ENCODE data around the gene ELANE. TPM values are rescaled to one million over a fixed set of nuclear protein-coding genes. Genes with fewer than 3 reads are reported as not detected.

The ELANE gene
- 1 to 10 TPM; 1.5 to 2.4 TPM for total RNA-seq
- long read RNA-seq: 0 reads

DNA sequence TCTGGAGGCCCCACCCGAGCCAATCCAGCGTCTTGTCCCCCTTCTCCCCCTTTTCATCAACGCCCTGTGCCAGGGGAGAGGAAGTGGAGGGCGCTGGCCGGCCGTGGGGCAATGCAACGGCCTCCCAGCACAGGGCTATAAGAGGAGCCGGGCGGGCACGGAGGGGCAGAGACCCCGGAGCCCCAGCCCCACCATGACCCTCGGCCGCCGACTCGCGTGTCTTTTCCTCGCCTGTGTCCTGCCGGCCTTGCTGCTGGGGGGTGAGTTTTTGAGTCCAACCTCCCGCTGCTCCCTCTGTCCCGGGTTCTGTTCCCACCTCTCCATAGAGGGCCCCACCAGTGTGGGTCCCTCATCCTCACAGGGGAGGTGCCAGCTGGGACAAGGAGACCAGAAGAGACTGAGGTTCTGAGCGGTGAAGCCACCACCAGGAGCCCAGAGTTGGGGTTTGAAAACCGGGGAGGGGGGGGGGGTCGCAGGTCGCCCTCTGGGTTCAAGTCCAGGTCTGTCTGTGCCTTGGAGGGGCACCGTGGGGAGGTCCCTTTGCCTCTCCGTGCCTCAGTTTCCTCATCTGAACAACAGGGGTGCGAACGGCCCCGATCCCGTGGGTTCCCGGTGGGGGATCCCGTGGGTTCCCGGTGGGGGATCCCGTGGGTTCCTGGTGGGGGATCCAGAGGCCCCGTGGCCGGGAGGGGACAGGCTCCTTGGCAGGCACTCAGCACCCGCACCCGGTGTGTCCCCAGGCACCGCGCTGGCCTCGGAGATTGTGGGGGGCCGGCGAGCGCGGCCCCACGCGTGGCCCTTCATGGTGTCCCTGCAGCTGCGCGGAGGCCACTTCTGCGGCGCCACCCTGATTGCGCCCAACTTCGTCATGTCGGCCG is at the start of gene ELANE:
Gene ELANE (plus strand): TSS at position 168 of the 878 bp plus-strand sequence. CDS start 26 bp downstream, at position 194.
- intact Hi-C loops (cut with DNase I): loop anchor here (10.0 kb wide), 2 partner anchors 78 to 132 kb away; partner anchors contain the start of gene WDR18 (in 1 of the 2)
- DNase-seq (no peak), ATAC-seq (no peak)

DNA sequence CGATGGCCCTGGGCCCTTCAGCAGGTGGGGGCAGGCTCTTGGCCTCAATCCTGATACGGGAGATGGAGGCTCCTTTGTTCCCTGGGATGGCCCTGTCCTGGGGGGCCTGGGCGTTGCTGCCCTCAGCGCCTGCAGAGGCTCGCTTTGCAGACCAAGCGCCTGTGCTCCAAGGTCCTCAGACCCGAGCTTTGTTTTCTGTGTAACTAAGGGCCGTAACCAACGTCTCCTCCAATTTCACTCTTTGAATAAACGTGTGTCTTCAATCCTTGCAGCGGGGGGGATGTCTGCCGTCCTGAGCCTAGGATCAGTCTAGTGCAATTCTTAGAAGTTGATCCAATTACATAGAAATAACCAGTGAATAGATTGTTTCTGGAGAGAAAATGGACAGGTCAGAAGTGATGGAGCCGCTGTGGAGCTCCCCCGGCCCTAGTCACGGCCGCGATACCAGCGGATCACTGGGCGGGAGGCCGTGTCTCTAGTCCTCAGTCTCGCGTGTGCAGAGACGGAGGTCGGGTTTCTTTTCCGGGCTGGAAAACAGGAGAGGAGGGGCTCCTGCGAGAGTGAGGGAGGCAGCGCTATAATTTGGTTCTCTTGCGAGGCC is 49.5 kb upstream of the ELANE start:
- DNase-seq: no peak
- intact Hi-C loops (cut with DNase I): no loop called here
- no peak for ATAC-seq

DNA sequence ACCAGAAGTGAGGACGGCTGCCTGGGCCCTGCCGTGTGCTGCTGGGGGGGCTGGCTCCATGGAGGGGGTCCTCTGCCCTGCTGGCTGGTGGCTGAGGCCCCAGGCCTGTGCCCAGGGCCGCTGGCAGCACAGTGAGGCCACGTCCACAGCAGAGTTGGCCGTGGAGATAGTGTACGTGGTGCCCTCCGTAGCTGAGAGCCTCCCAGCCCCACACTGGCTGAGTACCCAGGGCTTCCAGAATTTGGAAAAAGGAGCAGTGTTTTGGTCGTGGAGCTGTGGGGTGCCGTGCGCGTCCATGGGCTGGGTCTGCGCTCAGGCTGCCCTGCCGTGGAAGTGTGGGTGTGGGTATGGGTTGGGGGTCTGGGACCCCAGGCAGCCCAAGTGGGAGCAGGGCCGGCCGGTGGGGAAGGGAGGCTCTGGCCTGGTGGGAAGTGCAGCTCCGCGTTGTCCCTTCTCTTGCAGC is 49.0 kb upstream of the ELANE start:
- ATAC-seq: no peak
- DNase-seq: no peak
- intact Hi-C loops (cut with DNase I): no loop called here

DNA sequence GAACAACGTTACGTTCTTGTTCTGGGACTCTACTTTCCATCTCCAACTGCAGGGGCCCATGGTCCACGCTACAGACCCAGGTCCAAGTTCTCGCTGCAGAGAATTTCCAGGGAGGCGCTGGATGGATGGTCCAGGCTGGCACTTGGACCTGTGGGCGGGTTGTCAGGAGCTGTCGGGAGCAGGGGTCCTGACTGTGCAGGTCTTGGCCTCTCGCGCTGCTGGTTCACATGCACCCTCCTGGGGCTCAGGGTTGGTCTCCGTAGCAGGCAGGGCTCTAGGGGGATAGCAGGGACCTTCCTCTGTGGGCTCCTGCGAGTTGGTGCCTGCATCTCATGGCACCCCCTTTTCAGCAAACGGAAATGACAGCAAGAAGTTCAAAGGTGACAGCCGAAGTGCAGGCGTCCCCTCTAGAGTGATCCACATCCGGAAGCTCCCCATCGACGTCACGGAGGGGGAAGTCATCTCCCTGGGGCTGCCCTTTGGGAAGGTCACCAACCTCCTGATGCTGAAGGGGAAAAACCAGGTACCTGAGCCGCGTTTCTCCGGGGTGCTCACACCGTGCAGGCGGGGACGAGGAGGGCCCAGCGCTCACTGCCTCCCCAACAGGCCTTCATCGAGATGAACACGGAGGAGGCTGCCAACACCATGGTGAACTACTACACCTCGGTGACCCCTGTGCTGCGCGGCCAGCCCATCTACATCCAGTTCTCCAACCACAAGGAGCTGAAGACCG is 48.3 kb upstream of the ELANE start:
- intact Hi-C loops (cut with DNase I): no loop called here
- ATAC-seq: no peak
- no peak for DNase-seq

DNA sequence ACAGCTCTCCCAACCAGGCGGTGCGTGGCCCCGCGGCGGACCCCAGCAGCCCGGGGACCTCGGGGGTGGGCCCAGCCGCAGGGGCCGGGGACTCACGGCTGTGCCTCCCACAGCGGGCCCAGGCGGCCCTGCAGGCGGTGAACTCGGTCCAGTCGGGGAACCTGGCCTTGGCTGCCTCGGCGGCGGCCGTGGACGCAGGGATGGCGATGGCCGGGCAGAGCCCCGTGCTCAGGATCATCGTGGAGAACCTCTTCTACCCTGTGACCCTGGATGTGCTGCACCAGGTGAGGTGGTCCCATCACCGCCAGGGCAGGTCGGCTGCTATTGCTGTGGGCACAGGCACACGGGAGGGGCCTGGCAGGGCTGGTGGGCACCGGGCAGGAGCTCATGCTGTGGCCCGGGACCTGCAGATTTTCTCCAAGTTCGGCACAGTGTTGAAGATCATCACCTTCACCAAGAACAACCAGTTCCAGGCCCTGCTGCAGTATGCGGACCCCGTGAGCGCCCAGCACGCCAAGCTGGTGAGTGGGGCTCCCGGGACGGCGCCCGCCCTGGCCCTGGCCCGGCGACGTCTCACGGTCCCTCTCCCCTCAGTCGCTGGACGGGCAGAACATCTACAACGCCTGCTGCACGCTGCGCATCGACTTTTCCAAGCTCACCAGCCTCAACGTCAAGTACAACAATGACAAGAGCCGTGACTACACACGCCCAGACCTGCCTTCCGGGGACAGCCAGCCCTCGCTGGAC is 47.5 kb upstream of the ELANE start:
- DNase-seq (peak; percentile 22), ATAC-seq (no peak)
- intact Hi-C loops (cut with DNase I): no loop called here

DNA sequence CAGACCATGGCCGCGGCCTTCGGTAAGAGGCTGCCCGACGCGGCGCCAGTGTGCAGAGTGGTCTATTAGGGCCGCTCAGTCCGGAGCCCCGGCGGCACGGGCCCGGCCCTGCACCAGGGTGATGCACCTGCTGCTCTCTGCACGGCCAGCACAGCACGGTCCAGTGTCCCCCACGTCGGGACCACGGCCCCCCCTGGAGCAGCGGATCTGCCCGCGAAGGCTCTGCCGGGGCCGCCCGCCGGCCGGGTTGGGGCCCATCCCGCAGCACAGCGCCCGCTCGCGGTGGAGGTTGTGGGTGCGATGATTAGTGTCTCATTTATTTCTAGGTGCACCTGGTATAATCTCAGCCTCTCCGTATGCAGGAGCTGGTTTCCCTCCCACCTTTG is 46.9 kb upstream of the ELANE start:
- intact Hi-C loops (cut with DNase I): no loop called here
- DNase-seq: peak; percentile 18
- no peak for ATAC-seq

DNA sequence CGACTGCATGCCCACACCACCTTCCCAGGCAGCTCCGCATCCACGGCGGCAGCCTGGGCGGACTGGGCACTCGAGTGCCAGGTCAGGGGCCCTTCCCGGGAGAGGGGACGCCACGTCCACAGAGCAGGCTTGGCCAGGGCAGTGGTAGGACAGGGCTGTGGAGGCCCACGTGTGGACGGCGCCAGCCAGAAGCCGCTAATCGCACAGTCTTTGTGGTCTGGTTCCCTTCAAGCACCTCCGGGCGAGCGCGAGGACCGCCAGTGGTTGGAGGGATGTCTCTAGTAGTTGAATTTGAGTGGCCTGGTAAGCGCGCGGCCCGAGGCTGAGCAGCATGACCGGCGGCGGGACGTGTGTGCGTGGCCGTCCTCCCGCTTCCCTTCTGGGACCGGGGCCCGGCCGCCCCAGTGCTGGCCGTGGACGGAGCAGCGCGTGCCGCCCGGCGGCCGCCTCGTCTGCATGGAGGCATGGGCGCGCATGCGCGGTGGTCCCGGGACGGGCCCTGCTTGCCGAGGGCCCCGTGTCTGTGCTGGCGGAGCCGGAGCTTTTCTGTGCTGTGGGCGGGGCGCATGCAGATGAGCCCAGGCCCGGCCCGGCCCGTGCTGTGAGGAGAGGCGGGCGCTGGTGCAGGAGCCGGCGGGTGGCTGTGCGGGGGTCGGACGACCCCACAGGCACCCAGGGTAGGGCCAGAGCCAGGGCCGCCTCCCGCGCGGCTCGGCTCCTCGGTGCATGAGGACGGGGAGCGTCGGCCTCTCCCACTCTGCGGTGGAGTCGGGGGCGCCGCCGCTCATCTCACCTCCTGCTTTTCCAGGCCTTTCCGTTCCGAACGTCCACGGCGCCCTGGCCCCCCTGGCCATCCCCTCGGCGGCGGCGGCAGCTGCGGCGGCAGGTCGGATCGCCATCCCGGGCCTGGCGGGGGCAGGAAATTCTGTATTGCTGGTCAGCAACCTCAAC is 46.2 kb upstream of the ELANE start:
- ATAC-seq (no peak), DNase-seq (peak; percentile 23)
- intact Hi-C loops (cut with DNase I): no loop called here

DNA sequence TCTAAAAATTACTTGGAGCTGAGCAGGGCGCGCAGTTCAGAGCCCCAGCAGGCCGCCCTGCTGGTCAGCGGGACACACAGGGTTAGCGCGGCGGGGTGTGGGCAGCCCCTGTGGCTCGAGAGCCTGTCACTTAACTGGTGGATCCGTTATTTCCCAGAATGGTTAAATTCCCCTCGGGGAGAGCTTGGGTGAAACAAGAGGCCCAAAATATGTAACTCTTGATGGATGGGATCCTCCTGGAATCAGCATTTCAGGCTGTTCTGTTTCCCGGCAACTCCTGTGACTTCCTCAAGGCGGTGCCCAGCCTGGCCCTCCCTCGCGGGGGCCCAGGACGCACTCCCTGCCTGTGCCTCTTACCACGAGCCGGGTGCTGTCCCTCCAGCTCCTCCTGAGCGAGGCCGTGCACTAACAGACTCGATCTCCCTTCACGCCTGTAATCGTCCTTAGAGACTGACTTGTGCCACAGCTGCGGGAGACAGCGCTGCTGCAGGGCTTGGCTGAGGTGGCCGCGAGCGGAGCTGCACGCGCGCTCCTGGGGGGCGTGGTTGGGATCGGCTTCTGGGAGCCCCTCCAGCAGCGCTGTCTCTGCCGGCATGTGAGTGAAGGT is 45.2 kb upstream of the ELANE start:
- ATAC-seq: no peak
- peak; percentile 20 for DNase-seq
- intact Hi-C loops (cut with DNase I): no loop called here

DNA sequence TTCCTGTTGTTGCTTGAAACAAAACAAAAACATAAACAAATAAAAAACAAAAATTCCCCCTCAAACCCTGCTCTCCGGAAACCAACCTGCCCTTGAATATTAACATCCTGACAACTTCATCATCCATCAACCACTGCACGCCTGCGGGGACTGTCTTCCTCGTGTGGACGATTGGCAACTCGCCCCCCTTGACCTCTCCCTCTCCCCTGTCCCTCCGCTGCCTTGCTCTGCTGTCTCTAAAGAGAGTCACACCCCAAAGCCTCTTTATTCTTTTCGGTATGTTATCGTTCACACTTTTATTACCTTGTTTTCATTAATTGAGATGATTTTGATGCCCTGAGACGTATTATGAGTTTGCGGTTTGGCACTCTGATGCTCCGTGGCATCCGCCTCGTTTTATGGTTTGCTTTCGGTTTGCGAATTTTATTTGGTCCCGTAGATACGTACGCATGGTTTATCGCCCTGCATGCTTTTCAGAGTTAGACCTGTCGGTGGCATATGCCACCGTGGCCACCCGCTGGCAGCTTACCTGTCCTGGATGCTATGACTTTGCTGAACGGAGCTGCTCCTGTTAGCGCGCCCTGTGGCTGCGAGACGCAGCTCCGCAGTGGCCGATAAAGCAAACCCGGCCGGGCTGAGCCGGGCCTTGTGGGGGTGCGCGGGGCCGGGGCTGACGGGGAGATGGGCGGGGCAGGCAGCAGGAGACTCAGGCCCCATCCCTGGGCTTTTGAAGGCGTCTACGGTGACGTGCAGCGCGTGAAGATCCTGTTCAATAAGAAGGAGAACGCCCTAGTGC is 44.3 kb upstream of the ELANE start:
- DNase-seq: peak; percentile 21
- intact Hi-C loops (cut with DNase I): no loop called here

DNA sequence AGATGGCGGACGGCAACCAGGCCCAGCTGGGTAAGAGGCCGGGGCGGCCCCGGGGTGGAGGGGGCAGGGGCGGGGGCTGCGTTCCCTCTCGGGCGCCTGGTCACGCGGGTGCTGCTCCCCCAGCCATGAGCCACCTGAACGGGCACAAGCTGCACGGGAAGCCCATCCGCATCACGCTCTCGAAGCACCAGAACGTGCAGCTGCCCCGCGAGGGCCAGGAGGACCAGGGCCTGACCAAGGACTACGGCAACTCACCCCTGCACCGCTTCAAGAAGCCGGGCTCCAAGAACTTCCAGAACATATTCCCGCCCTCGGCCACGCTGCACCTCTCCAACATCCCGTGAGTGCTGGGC is 43.7 kb upstream of the ELANE start:
- DNase-seq: no peak
- ATAC-seq: no peak
- intact Hi-C loops (cut with DNase I): no loop called here

More for the DNA sequence above, 44.3 kb upstream of the ELANE start:
- no peak for ATAC-seq

DNA sequence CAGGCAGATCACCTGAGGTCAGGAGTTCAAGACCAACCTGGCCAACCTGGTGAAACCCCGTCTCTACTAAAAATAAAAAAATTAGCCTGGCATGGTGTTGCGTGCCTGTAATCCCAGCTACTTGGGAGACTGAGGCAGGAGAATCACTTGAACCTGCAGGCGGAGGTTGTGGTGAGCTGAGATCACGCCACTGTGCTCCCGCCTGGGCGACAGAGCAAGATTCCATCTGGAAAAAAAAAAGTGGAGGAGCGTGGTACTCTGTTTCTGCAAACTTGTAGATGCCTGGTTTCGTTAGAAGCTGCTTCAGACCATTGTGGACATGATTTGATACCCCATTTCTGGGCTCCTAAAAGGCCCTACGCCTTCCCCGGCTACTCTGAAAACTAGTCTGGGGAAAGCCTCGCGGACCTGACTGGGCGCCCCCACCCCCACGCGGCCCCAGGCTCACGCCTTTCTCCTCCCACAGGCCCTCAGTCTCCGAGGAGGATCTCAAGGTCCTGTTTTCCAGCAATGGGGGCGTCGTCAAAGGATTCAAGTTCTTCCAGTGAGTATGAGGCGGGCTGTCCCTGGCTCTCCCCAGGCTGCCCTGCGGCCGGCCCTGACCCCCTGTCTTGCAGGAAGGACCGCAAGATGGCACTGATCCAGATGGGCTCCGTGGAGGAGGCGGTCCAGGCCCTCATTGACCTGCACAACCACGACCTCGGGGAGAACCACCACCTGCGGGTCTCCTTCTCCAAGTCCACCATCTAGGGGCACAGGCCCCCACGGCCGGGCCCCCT is 41.8 kb upstream of the ELANE start:
- DNase-seq (no peak), ATAC-seq (no peak)
- intact Hi-C loops (cut with DNase I): no loop called here

DNA sequence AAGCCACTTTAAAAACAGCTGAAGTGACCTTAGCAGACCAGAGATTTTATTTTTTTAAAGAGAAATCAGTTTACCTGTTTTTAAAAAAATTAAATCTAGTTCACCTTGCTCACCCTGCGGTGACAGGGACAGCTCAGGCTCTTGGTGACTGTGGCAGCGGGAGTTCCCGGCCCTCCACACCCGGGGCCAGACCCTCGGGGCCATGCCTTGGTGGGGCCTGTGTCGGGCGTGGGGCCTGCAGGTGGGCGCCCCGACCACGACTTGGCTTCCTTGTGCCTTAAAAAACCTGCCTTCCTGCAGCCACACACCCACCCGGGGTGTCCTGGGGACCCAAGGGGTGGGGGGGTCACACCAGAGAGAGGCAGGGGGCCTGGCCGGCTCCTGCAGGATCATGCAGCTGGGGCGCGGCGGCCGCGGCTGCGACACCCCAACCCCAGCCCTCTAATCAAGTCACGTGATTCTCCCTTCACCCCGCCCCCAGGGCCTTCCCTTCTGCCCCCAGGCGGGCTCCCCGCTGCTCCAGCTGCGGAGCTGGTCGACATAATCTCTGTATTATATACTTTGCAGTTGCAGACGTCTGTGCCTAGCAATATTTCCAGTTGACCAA is 41.1 kb upstream of the ELANE start:
- DNase-seq: no peak

DNA sequence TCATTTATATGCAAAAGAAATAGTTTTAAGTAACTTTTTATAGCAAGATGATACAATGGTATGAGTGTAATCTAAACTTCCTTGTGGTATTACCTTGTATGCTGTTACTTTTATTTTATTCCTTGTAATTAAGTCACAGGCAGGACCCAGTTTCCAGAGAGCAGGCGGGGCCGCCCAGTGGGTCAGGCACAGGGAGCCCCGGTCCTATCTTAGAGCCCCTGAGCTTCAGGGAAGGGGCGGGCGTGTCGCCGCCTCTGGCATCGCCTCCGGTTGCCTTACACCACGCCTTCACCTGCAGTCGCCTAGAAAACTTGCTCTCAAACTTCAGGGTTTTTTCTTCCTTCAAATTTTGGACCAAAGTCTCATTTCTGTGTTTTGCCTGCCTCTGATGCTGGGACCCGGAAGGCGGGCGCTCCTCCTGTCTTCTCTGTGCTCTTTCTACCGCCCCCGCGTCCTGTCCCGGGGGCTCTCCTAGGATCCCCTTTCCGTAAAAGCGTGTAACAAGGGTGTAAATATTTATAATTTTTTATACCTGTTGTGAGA is 40.5 kb upstream of the ELANE start:
- no peak for ATAC-seq
- intact Hi-C loops (cut with DNase I): no loop called here
- no peak for DNase-seq

More for the DNA sequence above, 41.1 kb upstream of the ELANE start:
- ATAC-seq: no peak
- intact Hi-C loops (cut with DNase I): no loop called here

DNA sequence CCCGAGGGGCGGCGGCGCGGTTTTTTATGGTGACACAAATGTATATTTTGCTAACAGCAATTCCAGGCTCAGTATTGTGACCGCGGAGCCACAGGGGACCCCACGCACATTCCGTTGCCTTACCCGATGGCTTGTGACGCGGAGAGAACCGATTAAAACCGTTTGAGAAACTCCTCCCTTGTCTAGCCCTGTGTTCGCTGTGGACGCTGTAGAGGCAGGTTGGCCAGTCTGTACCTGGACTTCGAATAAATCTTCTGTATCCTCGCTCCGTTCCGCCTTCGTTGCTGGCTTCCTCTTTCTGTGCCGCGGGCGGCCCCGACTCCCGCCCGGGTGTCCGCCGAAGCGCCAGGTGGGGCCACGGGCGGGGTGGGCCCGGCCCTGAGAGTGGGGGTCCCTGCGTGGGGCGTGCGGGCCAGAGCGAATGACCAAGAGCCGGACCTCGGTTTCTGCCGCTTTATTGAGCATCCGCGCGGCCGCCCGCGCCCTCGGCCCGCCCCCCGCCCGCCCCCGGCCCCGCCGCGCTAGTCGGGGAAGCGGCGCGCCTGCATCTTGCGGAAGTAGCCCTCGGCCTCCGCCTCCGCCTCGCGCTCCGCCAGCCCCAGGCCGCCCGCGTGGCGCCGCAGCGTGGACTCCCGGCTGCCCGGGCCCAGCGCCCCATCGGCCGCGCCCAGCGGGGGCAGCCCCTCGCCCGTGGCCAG is 39.9 kb upstream of the ELANE start:
- intact Hi-C loops (cut with DNase I): no loop called here
- ATAC-seq (no peak), DNase-seq (no peak)

DNA sequence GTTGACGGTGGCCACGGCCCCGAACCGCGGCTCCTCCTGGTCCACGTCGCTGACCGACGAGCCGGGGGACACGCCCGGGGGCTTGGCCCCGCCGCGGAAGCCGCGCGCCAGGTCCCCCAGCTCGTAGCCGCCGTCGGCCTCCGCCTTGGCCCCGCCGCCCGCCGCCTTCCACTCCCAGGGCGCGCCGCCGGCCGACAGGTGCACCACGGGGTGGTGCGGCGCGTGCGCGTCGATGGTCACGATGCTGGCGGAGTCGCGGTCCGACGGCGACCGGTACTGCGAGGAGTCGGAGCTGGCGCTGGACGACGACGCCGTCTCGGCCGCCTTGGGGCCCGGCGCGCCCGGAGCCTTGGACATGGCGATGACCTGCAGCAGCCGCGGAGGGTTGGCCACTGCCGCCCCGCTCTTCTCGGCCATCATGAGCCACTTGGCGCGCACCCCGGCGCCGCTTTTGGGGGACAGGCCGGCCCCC is 39.3 kb upstream of the ELANE start:
- intact Hi-C loops (cut with DNase I): no loop called here
- no peak for ATAC-seq
- no peak for DNase-seq

Data from left cardiac atrium (tissue), 4 donors.